AG04450 (cell line): Measurements from ENCODE around the gene KSR2. TPM values are rescaled to one million over a fixed set of nuclear protein-coding genes. Genes with fewer than 3 reads are reported as not detected.

Experiments used
- CTCF ChIA-PET: fragments of 300-600, 350-600 bp; formaldehyde crosslinking; extraction: SDS; loops from one replicate; lab custom pipeline; 2022; ENCODE audit warnings: antibody characterized with exemption, inconsistent platforms; lab: Charles Lee
- POLR2A ChIA-PET: fragments of 350-600 bp; formaldehyde crosslinking; extraction: SDS; loops from one replicate; lab custom pipeline; 2021; ENCODE audit warnings: antibody characterized with exemption, inconsistent platforms; lab: Yijun Ruan, JAX
- DNase-seq: peaks from one replicate; pipeline ENCODE4 v3.0.0-alpha.2; 2011; ENCODE audit warnings: low read depth, low spot score
- H3K27ac ChIP-seq: one replicate; pipeline ENCODE4 v1.5.1; 2012; ENCODE audit warnings: low read depth, low read length, control low read depth
- H3K27me3 ChIP-seq: one replicate; pipeline ENCODE4 v1.6.0; 2012; ENCODE audit warnings: low read length; ENCODE audit not compliant: control insufficient read depth, insufficient read depth
- H3K4me3 ChIP-seq: 2 replicates; pipeline ENCODE4 v1.5.1; 2011; ENCODE audit warnings: mild to moderate bottlenecking, low read depth, low read length, control low read depth
- H3K9me3 ChIP-seq: 2 replicates; pipeline ENCODE4 v1.5.1; 2012; ENCODE audit warnings: low read length; ENCODE audit not compliant: control insufficient read depth, insufficient read depth
- CTCF ChIP-seq: IDR thresholded peaks from 2 replicates; pipeline ENCODE4 v1.5.1; 2011; ENCODE audit warnings: low read depth, low read length, control low read depth, inconsistent platforms
- polyA plus RNA-seq: library from polyadenylated mRNA; depleted of rRNA; stranded (reverse); fragments of >200 nt; gene quantifications from 2 replicates; pipeline ENCODE4 v1.2.3, GENCODE V29; 2011

KSR2 gene
- polyA plus RNA-seq, 1 experiment = not detected

DNA sequence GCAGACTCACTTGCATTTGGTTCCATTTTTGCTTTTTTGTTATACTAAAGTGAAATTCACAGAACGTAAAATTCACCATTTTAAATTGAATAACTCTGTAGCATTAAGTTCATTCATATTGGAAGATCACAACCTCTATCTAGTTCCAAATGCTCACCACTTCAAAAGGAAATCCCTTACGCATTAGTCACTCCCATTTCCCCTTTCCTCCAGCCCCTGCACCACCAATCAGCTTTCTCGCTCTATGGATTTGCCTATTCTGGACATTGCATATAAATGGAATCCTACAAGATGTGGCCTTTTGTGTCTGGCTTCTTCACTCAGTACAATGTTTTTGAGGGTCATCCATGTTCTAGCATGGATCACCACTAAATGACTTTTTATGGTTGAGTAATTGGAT, 294.5 kb downstream of the KSR2 start:
- Histone ChIP-seq H3K4me3 (no peak overlapping the region), H3K27ac (no peak overlapping the region), H3K9me3 (peaks cover 39% of the 10 kb centered on the region), H3K27me3 (no peaks in the 10 kb centered on the region)
- TF ChIP-seq CTCF = no peak
- no peak for DNase-seq
- ChIA-PET POLR2A (no interaction called here), CTCF (no interaction called here)

GRCh38 chr12:117671734-117672133, 297.1 kb downstream of the KSR2 start:
- peaks cover 43% of the 10 kb centered on the region for H3K9me3 ChIP-seq
- POLR2A ChIA-PET = no interaction called here
- no peak overlapping the region for H3K4me3 ChIP-seq
- no peak for DNase-seq
- no peak overlapping the region for H3K27ac ChIP-seq
- TF ChIP-seq CTCF = no peak; the same call in 1 of the 2 replicates
- CTCF ChIA-PET = interaction anchor here (0.9 kb wide), 1 partner anchor 459 kb away, joined by 3 read pairs; no protein-coding TSS in a partner anchor
- H3K27me3 ChIP-seq = no peaks in the 10 kb centered on the region

- no peak for DNase-seq
- Histone ChIP-seq H3K27me3 (no peaks in the 10 kb centered on the region), H3K27ac (no peak overlapping the region), H3K9me3 (peaks cover 44% of the 10 kb centered on the region), H3K4me3 (no peak overlapping the region)
- TF ChIP-seq CTCF = no peak
- ChIA-PET POLR2A (no interaction called here), CTCF (no interaction called here)
Measured at GRCh38 chr12:117664169-117664568, 304.6 kb downstream of the KSR2 start.

DNA sequence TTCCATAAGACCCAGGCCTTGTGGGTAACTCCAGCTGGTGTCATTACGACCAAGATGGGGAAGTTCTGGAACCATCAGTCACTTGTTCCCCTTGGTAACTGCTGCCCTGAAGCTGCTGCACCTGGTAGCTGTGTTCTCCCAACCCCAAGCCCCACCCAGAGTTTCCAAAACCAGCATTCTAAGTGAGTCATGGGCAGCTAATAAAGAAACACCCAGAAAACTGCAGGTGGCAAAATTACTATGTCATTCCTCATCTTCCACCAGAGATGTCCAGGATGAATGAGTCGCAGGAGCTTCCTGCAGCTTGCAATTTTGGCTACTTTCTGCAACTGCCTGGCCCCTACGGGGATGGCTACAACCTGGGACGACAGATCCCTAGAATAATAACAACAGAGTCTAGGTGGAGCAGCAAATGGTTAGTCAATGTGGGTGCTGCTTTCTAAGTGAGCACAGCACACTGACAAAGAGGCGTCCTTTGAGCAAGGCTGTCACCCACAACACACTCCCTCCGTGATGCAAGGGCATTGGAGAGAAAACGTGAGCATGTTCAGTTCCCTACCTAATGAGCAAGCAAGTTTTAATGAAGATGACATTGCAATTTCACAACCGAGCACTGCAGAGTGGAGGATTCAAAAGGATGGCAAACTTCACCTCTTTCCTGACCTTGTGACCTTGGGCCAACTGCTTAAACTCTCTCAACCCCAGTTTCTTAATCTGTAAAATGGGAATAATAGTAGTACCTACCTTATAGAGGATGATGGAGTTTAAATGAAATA, 306.0 kb downstream of the KSR2 start:
- Histone ChIP-seq H3K4me3 (no peak overlapping the region), H3K27me3 (no peaks in the 10 kb centered on the region), H3K27ac (no peak overlapping the region), H3K9me3 (peaks cover 38% of the 10 kb centered on the region)
- CTCF ChIA-PET = no interaction called here
- TF ChIP-seq CTCF = no peak
- POLR2A ChIA-PET = no interaction called here
- DNase-seq = no peak

DNA sequence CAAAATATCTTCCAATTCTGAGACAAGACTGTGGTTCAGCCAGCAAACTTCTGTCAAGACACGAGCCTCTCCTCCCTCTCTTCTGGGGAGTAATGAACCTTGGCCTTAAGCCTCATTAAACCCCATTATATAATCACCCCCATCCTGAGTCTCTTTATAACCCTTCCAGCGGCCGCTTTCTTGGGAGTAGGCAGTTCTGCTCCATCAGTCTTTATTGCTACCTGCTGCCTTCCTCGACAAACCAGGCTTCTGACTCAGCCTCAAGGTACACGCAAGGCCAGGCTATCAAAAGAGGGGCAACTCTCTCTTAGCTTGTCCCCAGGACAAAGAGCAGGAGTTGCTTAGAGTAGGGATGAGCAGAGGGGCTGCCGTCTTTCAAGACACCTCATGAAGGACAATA, 306.6 kb downstream of the KSR2 start:
- POLR2A ChIA-PET = no interaction called here
- H3K9me3 ChIP-seq = peaks cover 32% of the 10 kb centered on the region
- CTCF ChIA-PET = no interaction called here
- H3K27ac ChIP-seq = no peak overlapping the region
- H3K4me3 ChIP-seq = no peak overlapping the region
- H3K27me3 ChIP-seq = no peaks in the 10 kb centered on the region
- no peak for DNase-seq
- no peak for TF ChIP-seq CTCF
